ENCODE measurements around the gene ZNF30. TPM values are rescaled to one million over a fixed set of nuclear protein-coding genes. Genes with fewer than 3 reads are reported as not detected.

The ZNF30 gene
- total and polyA plus RNA-seq, 7 donors: 0.86 to 6.6 (median 1.8) TPM

GRCh38 chr19:34961775-34962686, 35.3 kb downstream of the ZNF30 start:
- Histone ChIP-seq H3K4me3 (peak overlapping the region; percentile 99), H3K36me3 (ENCODE audit: insufficient read depth in 1 of 2, low read depth in 1 of 2) (peaks cover 29 to 39% of the 10 kb centered on the region in 2 donors), H3K27ac (peak overlapping the region; percentile 41), H3K9me3 (peaks cover 33% of the 10 kb centered on the region), H3K27me3 (ENCODE audit: insufficient read depth in 3 of 3, low read length in 2 of 3) (no peaks in the 10 kb centered on the region), H3K4me1 (peaks cover 11% of the 10 kb centered on the region)
- WGBS, 3 donors: 71 to 77% (median 71%) methylated on average over 5 of the region's 5 CpGs
- intact Hi-C loops (cut with DNase I): no loop called here
- DNase-seq (no peak), ATAC-seq (peak in 1 of 4 donors; percentile 21)
- TF ChIP-seq, protein P1, sequence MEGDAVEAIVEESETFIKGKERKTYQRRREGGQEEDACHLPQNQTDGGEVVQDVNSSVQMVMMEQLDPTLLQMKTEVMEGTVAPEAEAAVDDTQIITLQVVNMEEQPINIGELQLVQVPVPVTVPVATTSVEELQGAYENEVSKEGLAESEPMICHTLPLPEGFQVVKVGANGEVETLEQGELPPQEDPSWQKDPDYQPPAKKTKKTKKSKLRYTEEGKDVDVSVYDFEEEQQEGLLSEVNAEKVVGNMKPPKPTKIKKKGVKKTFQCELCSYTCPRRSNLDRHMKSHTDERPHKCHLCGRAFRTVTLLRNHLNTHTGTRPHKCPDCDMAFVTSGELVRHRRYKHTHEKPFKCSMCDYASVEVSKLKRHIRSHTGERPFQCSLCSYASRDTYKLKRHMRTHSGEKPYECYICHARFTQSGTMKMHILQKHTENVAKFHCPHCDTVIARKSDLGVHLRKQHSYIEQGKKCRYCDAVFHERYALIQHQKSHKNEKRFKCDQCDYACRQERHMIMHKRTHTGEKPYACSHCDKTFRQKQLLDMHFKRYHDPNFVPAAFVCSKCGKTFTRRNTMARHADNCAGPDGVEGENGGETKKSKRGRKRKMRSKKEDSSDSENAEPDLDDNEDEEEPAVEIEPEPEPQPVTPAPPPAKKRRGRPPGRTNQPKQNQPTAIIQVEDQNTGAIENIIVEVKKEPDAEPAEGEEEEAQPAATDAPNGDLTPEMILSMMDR (IDR thresholded peaks at IDR 0.05): no peak

GRCh38 chr19:34962687-34963572, 36.2 kb downstream of the ZNF30 start:
- Histone ChIP-seq H3K27me3 (ENCODE audit: insufficient read depth in 3 of 3, low read length in 2 of 3) (no peaks in the 10 kb centered on the region), H3K36me3 (ENCODE audit: insufficient read depth in 1 of 2, low read depth in 1 of 2) (peaks cover 22 to 30% of the 10 kb centered on the region in 2 donors), H3K4me3 (peak overlapping the region; percentile 99), H3K27ac (peak overlapping the region; percentile 63), H3K9me3 (peaks cover 24% of the 10 kb centered on the region), H3K4me1 (peaks cover 11% of the 10 kb centered on the region)
- ATAC-seq (peak in 1 of 4 donors; percentile 27), DNase-seq (no peak)
- WGBS, 3 donors: 39 to 43% (median 42%) methylated on average over 14 of the region's 14 CpGs
- intact Hi-C loops (cut with DNase I): no loop called here
- TF ChIP-seq, protein P1 (IDR thresholded peaks at IDR 0.05): no peak

GRCh38 chr19:34963573-34964406, 37.1 kb downstream of the ZNF30 start, which contains the start of gene ZNF792:
Gene ZNF792 (minus strand): TSS chr19:34964229. CDS start chr19:34963662, 567 bp downstream.
- H3K9me3 ChIP-seq: peaks cover 15% of the 10 kb centered on the region
- intact Hi-C loops (cut with DNase I): no loop called here

More at GRCh38 chr19:34963573-34964406, 37.1 kb downstream of the ZNF30 start, which contains the start of gene ZNF792:
- Histone ChIP-seq H3K4me1 (peaks cover 11% of the 10 kb centered on the region), H3K27ac (peak within 1 kb of the TSS; percentile 63), H3K27me3 (ENCODE audit: insufficient read depth in 3 of 3, low read length in 2 of 3) (no peaks in the 10 kb centered on the region), H3K36me3 (ENCODE audit: insufficient read depth in 1 of 2, low read depth in 1 of 2) (peaks cover 16 to 21% of the 10 kb centered on the region in 2 donors), H3K4me3 (peak within 1 kb of the TSS; percentile 99)
- TF ChIP-seq, protein P1 (IDR thresholded peaks at IDR 0.05): no peak
- DNase-seq: peak; percentile 70 to 82
- ATAC-seq: peak; percentile 68 to 90 (median 80)
- 0 to 1% (median 0%) methylated on average over 42 to 78 of the region's 78 CpGs for WGBS, 3 donors
